Muscle layer of duodenum (tissue), 2 donors: Measurements from ENCODE around the gene ITGB8.
"Not testable (repeated sequence)": the region's sequence is repeated elsewhere in the genome, so short reads cannot be mapped to it uniquely, and the experiment has no call there.

ENCODE experiments used
- H3K27ac ChIP-seq: one replicate; pipeline ENCODE4 v1.7.0; 2013; ENCODE audit warnings: mild to moderate bottlenecking, low read length
- H3K27me3 ChIP-seq: one replicate; pipeline ENCODE4 v1.7.0; 2013; ENCODE audit warnings: low read depth, mild to moderate bottlenecking, control low read depth, low read length
- H3K36me3 ChIP-seq, 2 donors: one replicate each; pipeline ENCODE4 v1.7.0; 2013; ENCODE audit warnings: low read length in 2 of 2, control low read depth in 1 of 2, mild to moderate bottlenecking in 1 of 2; ENCODE audit not compliant: insufficient read depth in 2 of 2, control insufficient read depth in 1 of 2
- H3K4me1 ChIP-seq, 2 donors: one replicate each; pipeline ENCODE4 v1.7.0; 2013; ENCODE audit warnings: low read length in 2 of 2, mild to moderate bottlenecking in 2 of 2, control low read depth in 1 of 2, moderate library complexity in 1 of 2; ENCODE audit not compliant: insufficient read depth in 2 of 2, control insufficient read depth in 1 of 2
- H3K4me3 ChIP-seq, 2 donors: one replicate each; pipeline ENCODE4 v1.7.0; 2013; ENCODE audit warnings: low read length in 2 of 2, low read depth in 1 of 2, mild to moderate bottlenecking in 1 of 2
- H3K9me3 ChIP-seq, 2 donors: one replicate each; pipeline ENCODE4 v1.7.0; 2013; ENCODE audit warnings: low read length in 2 of 2, control low read depth in 1 of 2, mild to moderate bottlenecking in 1 of 2; ENCODE audit not compliant: control insufficient read depth in 1 of 2
- donor health status: healthy.

The ITGB8 gene

DNA sequence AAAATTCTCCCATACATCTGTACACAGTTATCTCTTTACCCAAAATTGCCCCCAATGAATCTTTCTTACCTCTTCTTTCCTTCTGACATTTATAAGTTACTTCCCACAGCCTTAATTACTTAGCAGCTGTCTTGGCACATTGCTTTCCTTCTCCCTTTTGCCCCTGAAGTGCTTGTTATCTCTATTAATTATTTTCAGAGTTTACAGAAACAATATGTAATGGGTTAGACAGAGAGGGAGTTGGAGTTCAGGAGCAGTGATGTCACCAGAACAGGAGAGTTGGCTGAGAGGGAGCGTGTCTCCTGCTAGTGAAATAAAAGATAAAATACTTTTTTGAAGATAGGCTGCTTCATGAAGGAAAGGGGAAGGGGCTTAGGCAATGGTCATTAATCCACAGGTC, 57.4 kb downstream of the ITGB8 start:
- Histone ChIP-seq H3K27ac (no peak overlapping the region), H3K4me3 (no peak overlapping the region), H3K4me1 (no peaks in the 10 kb centered on the region), H3K9me3 (no peaks in the 10 kb centered on the region), H3K27me3 (no peaks in the 10 kb centered on the region), H3K36me3 (peaks cover 0 to 8% of the 10 kb centered on the region in 2 donors)

GRCh38 chr7:20389192-20389591, 58.5 kb downstream of the ITGB8 start:
- not testable (repeated sequence) for H3K9me3 ChIP-seq, H3K4me3 ChIP-seq, H3K36me3 ChIP-seq, H3K27me3 ChIP-seq, H3K27ac ChIP-seq, H3K4me1 ChIP-seq

DNA sequence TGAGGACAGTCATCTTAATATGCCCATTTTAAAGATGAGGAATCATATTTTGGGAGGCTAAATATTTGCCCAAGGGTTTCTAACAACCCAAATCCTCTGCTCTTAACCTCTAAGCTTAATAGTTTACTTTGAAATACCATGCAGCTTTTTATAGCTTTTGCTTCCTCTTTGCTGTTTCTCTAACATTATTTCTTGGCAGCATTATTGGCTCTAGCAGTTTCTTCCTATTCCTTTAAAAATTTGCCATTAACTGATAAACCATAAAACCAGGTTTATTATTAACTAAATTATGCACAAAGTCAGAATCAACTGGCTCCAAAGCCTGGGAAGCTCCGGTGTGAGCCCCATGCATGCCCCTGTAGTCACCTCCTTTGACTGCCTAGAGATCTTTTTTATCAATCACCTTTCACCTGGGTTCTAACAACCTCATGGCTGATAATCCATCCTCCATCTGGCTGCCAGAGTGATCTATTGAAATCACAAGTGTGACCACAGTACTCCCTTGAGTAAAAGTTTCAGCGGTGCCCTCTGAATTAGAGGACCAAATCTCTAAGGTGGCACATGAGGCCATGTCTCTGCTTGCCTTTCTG, 62.4 kb downstream of the ITGB8 start:
- Histone ChIP-seq H3K36me3 (peaks cover 0 to 8% of the 10 kb centered on the region in 2 donors), H3K4me3 (no peak overlapping the region), H3K27me3 (no peaks in the 10 kb centered on the region), H3K9me3 (no peaks in the 10 kb centered on the region), H3K4me1 (no peaks in the 10 kb centered on the region), H3K27ac (no peak overlapping the region)

DNA sequence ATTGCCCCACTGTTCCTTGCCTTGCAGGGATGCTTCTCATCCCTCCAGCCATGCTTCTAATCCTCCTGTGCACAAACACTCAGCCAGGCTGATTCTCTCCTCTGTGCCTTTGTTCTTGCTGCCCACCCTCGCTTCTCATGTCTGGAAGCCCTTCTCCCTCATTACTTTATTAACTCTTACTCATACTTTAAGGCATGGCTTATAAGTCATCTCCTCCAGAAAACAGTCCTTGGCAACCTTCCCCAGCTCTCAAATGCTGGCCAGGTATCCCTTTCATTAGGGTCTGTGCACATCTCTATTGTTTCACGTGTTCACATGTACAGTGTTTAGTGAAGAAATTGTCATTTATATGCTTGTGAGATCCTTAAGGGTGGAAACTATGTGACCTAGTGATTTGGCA, 62.9 kb downstream of the ITGB8 start:
- Histone ChIP-seq H3K4me3 (no peak overlapping the region), H3K9me3 (no peaks in the 10 kb centered on the region), H3K4me1 (no peaks in the 10 kb centered on the region), H3K36me3 (peaks cover 0 to 8% of the 10 kb centered on the region in 2 donors), H3K27me3 (no peaks in the 10 kb centered on the region), H3K27ac (no peak overlapping the region)

DNA sequence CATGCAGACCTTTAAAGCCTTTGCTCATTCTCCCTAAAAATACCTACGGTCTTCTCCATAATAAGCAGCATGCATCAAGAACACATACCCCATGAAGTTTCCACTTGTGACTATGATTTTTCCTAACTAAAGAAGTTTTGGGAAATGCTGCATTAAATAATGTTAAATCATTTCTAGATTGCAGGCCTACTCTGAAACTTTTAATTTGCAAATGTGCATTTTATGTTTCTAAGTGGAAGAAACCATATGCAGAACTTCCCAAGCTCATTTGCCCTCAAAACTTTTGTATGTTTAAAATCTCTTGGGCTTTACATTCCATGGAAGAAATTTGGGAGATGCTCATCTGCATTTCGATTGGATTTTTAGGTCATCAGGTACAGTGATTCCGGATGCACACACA, 63.6 kb downstream of the ITGB8 start:
- peaks cover 0 to 8% of the 10 kb centered on the region in 2 donors for H3K36me3 ChIP-seq

GRCh38 chr7:20395104-20395503, 64.4 kb downstream of the ITGB8 start:
- H3K4me3 ChIP-seq = no peak overlapping the region
- no peaks in the 10 kb centered on the region for H3K27me3 ChIP-seq
- no peaks in the 10 kb centered on the region for H3K9me3 ChIP-seq
- no peaks in the 10 kb centered on the region for H3K4me1 ChIP-seq
- H3K36me3 ChIP-seq = peaks cover 0 to 8% of the 10 kb centered on the region in 2 donors
- no peak overlapping the region for H3K27ac ChIP-seq

More for the DNA sequence above, 63.6 kb downstream of the ITGB8 start:
- Histone ChIP-seq H3K4me3 (no peak overlapping the region), H3K27ac (no peak overlapping the region), H3K9me3 (no peaks in the 10 kb centered on the region), H3K4me1 (no peaks in the 10 kb centered on the region), H3K27me3 (no peaks in the 10 kb centered on the region)

DNA sequence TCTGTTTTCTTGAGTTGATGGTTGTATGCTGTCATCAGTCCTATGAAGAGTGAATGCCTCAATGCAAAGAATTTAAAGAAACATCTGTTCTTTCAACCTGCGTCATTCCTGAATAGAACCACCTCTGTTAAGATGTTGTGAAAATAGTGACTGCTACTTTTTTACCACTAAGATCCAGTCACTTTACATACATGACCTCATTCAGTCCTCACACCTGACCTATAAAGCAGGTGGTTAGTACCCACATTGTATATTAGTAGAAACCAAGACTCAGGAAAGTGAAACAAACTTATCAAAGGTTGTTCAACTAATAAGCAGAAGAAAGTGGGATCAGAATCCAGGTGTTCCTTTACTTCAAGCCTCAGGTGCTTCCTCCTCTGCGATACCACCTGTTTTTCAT, 64.8 kb downstream of the ITGB8 start:
- H3K4me3 ChIP-seq = no peak overlapping the region
- no peaks in the 10 kb centered on the region for H3K4me1 ChIP-seq
- H3K9me3 ChIP-seq = no peaks in the 10 kb centered on the region
- H3K36me3 ChIP-seq = peaks cover 0 to 8% of the 10 kb centered on the region in 2 donors
- H3K27me3 ChIP-seq = no peaks in the 10 kb centered on the region
- no peak overlapping the region for H3K27ac ChIP-seq

DNA sequence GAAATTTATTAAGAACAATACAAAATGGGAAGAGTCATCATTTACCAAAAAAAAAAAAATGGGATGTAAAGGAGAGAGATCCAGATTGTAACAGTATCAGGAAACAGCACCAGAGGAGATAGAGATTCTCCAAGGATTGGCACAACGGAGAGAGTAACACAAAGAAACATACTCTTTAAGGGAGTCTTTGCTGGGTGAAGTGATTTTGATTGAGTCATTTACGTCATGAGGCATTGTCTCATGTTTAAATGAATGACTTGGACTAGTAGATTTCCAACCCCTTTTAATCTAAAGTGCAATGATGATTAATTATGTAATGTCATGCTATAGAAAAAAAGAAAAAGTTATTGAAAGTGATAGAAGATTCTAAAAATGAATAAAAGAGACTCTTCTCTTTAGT, 68.8 kb downstream of the ITGB8 start:
- Histone ChIP-seq H3K36me3 (peaks cover 0 to 7% of the 10 kb centered on the region in 2 donors), H3K27ac (no peak overlapping the region), H3K4me1 (peaks cover 4 to 11% of the 10 kb centered on the region in 2 donors)

GRCh38 chr7:20401861-20402746, 71.4 kb downstream of the ITGB8 start:
- Histone ChIP-seq H3K9me3 (no peaks in the 10 kb centered on the region), H3K27ac (peak overlapping the region; percentile 2), H3K4me1 (peaks cover 4 to 13% of the 10 kb centered on the region in 2 donors), H3K27me3 (no peaks in the 10 kb centered on the region), H3K4me3 (no peak overlapping the region), H3K36me3 (peaks cover 0 to 4% of the 10 kb centered on the region in 2 donors)

More for the DNA sequence above, 68.8 kb downstream of the ITGB8 start:
- Histone ChIP-seq H3K9me3 (no peaks in the 10 kb centered on the region), H3K4me3 (no peak overlapping the region), H3K27me3 (no peaks in the 10 kb centered on the region)

- H3K36me3 ChIP-seq = peaks cover 0 to 4% of the 10 kb centered on the region in 2 donors
- no peak overlapping the region for H3K4me3 ChIP-seq
- H3K4me1 ChIP-seq = peaks cover 10 to 20% of the 10 kb centered on the region in 2 donors
- H3K27ac ChIP-seq = no peak overlapping the region
- no peaks in the 10 kb centered on the region for H3K9me3 ChIP-seq
- H3K27me3 ChIP-seq = no peaks in the 10 kb centered on the region
These were observed 72.1 kb downstream of the ITGB8 start for GRCh38 chr7:20402747-20403230.

DNA sequence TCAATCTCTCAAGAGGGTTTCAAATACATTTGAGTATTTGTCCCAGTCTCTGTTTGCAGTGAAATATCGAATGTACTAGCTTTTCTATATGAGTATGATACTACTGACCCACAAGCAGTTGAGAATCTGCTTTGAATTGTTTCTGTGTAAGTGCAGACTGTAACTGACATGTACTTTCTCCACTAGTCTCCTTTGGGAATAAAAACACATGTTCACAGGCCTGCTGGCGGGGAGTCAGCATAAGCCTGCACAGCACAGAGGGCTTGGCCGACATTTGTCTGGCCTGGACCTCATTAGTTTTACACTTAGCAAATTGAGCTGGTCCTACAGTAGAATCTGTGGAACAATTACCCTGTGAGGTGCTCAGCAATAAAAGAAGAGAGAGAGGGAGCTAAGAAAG, 72.6 kb downstream of the ITGB8 start:
- H3K4me1 ChIP-seq = peaks cover 15 to 22% of the 10 kb centered on the region in 2 donors
- H3K27me3 ChIP-seq = no peaks in the 10 kb centered on the region
- H3K36me3 ChIP-seq = peaks cover 0 to 4% of the 10 kb centered on the region in 2 donors
- no peaks in the 10 kb centered on the region for H3K9me3 ChIP-seq
- no peak overlapping the region for H3K27ac ChIP-seq
- no peak overlapping the region for H3K4me3 ChIP-seq
